ENCODE results near the gene ARID1B.

ARID1B gene

DNA sequence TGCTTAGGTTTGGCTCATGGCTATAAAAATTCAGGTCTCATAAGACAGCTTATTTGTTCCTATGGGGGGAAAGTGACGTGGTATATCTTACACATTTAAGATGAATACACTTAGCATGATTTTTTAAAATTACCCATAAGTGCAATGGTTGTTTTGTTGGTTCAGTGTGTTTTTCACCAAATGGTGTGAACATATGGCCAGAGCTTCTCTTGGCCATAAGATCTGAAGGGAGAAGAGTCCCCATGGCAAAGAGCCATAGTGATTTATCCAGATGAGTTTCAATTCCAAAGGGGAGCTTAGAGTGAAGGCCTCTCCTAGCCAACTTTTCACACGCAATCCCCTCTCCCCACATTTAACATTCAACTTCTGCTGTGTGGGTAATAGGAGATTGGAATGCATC lies 438.5 kb downstream of the ARID1B start:
- DNase-seq (ENCODE audit: low read depth), result no peak
- no peak overlapping the region for H3K4me3 ChIP-seq (ENCODE audit: control insufficient read depth, low read depth, low read length)
- TF ChIP-seq, protein P1, sequence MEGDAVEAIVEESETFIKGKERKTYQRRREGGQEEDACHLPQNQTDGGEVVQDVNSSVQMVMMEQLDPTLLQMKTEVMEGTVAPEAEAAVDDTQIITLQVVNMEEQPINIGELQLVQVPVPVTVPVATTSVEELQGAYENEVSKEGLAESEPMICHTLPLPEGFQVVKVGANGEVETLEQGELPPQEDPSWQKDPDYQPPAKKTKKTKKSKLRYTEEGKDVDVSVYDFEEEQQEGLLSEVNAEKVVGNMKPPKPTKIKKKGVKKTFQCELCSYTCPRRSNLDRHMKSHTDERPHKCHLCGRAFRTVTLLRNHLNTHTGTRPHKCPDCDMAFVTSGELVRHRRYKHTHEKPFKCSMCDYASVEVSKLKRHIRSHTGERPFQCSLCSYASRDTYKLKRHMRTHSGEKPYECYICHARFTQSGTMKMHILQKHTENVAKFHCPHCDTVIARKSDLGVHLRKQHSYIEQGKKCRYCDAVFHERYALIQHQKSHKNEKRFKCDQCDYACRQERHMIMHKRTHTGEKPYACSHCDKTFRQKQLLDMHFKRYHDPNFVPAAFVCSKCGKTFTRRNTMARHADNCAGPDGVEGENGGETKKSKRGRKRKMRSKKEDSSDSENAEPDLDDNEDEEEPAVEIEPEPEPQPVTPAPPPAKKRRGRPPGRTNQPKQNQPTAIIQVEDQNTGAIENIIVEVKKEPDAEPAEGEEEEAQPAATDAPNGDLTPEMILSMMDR (IDR thresholded peaks at IDR 0.05; ENCODE audit: control insufficient read depth, insufficient read depth, low read depth, low read length, missing control alignments), result no peak

DNA sequence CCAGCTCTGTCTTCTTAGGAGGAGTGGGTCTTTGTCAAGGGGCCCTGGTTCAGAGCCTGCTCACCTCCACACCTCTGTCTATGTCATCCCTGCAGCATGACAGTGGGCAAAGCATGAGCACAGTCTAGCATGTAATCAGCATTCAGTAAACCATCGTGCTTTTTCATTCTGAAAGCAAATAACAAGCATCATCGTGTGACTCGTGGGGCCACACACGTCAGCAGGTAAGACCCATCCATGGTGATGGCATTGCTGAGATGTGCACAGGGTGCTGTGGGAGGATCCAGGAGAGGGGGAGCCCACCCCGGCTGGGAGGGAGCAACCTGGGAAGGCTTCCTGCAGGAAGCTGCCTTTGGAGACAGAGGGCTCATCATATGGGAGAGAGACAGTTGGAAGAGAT lies 439.4 kb downstream of the ARID1B start:
- TF ChIP-seq, protein P1 (IDR thresholded peaks at IDR 0.05; ENCODE audit: control insufficient read depth, insufficient read depth, low read depth, low read length, missing control alignments), result no peak
- no peak for DNase-seq (ENCODE audit: low read depth)

DNA sequence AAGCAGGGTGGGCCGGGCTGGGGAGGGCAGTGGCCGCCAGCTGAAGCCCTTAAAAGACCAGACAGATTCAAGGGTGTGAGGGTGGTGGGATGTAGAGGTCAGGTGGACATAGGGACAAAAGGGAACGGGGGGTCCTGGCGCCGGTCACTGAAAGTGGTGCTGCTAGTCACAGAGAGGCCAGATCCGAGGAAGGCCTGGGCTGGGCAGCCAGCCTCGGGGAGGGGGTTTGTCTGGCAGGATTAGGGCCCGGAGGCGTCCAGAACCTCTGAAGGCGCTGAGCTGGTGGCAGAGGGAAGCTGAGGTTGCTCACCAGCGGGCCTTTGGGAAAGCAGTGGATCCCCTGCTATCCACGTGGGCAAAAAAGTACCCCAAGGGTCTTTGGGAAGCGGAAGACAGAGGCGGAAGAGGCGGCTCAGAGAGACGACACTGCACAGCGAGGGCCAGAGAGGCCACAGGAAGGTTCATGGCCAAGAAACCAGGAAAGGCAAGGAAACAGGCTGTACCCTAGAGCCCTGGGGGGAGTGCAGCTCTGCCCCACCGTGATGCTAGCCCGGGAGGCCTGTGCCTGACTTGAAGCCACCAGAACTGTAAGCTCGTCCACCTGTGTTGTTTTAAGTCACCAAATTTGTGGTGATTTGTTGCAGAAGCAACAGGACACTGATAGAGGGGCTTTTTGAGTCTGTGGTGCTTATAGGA lies 440.2 kb downstream of the ARID1B start:
- no peak overlapping the region for H3K4me3 ChIP-seq (ENCODE audit: control insufficient read depth, low read depth, low read length)
- no peak for DNase-seq (ENCODE audit: low read depth)
- TF ChIP-seq, protein P1 (IDR thresholded peaks at IDR 0.05; ENCODE audit: control insufficient read depth, insufficient read depth, low read depth, low read length, missing control alignments), result no peak

More for the DNA sequence above, 439.4 kb downstream of the ARID1B start:
- H3K4me3 ChIP-seq (ENCODE audit: control insufficient read depth, low read depth, low read length), result no peak overlapping the region

DNA sequence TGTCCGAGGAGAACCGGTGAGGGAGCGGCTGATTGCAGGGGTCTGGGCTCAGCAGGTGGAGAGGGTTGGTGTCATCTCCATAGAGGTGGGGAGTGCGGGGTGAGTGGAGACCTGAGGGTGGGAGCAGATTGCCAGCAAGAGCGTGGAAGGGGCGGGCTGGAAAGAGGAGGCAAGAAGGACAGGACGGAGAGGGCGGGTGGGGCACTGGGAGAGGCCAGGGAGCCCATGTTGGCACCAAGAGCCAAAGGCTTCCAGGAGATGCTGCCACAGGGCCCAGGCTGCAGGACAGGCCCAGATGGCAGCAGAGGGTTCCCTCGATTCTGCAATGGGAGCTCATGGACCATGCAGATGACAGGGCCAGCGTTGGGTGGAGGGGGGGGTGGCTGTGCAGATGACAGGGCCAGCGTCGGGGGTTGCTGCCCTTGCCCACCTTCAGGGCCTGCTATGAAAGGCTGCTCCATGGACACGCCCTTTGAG lies 440.8 kb downstream of the ARID1B start:
- H3K4me3 ChIP-seq (ENCODE audit: control insufficient read depth, low read depth, low read length), result no peak overlapping the region
- DNase-seq (ENCODE audit: low read depth), result no peak
- TF ChIP-seq, protein P1 (IDR thresholded peaks at IDR 0.05; ENCODE audit: control insufficient read depth, insufficient read depth, low read depth, low read length, missing control alignments), result no peak

DNA sequence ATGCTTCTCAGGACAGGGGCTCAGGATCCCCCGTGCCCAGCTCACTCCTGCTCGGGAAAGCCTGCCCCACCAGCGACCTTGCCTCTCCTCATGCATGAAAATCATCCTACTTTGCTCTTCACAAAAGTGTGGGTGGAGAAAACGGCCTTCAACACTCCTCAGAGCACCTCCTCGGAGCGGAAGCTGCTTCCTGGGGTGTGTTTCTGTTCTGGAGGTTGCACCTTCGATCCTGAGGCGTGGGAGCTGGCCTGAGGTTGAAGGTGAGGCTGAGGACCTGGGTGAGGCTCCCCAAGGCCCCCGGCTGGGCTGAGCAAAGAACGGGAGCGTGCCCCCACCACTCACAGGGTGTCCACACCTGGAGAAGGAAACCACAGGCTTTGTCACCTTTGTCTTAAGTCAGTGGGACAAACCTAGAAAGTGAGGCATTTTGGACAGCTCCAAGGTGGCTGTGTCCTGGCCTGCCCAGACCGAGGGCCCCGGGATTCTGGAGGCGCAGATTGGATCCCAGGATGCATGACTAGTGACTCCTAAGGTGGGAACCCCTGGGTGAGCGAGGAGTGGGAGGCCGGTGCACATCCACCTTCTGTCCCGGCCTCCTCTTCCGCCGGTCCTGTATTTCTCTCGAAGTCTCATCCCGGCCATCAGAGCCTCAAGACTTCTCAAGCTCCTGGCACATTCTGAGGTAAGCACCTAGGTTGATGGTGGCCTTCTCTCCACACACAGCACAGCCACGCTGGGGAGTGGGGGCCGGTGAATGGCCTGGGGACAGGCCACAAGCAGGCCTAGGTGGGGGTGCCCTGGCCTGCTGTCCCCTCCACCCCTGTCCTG lies 441.4 kb downstream of the ARID1B start:
- TF ChIP-seq, protein P1 (IDR thresholded peaks at IDR 0.05; ENCODE audit: control insufficient read depth, insufficient read depth, low read depth, low read length, missing control alignments), result no peak
- no peak for DNase-seq (ENCODE audit: low read depth)

GRCh38 chr6:157219201-157220200 lies 442.3 kb downstream of the ARID1B start:
- DNase-seq (ENCODE audit: low read depth), result no peak
- no peak overlapping the region for H3K4me3 ChIP-seq (ENCODE audit: control insufficient read depth, low read depth, low read length)

More for the DNA sequence above, 441.4 kb downstream of the ARID1B start:
- H3K4me3 ChIP-seq (ENCODE audit: control insufficient read depth, low read depth, low read length), result no peak overlapping the region

More at GRCh38 chr6:157219201-157220200, 442.3 kb downstream of the ARID1B start:
- TF ChIP-seq, protein P1 (IDR thresholded peaks at IDR 0.05; ENCODE audit: control insufficient read depth, insufficient read depth, low read depth, low read length, missing control alignments), result no peak
